WTC11 (cell line): Measurements from ENCODE around the gene ZBTB7C. TPM values are rescaled to one million over a fixed set of nuclear protein-coding genes. Genes with fewer than 3 reads are reported as not detected.

ENCODE experiments used
- ATAC-seq: fragments of 200-7000 bp; cut with Tn5 transposase; 2 replicates; pipeline ENCODE4 v1.10.0; 2021; ENCODE audit warnings: mild to moderate bottlenecking, moderate library complexity
- CTCF ChIA-PET: fragments of 300-600 bp; sonication (Branson Sonifier 250); formaldehyde crosslinking; loops from one replicate; lab custom pipeline; 2021; ENCODE audit warnings: antibody characterized with exemption; lab: Charles Lee
- POLR2A ChIA-PET: fragments of 350-600 bp; sonication (Branson Sonifier 250); formaldehyde crosslinking; loops from one replicate; lab custom pipeline; 2021; ENCODE audit warnings: antibody characterized with exemption; lab: Charles Lee
- DNase-seq: peaks from one replicate; pipeline ENCODE4 v3.0.0; 2021; ENCODE audit warnings: low spot score
- H3K27ac Mint-ChIP-seq: 2 replicates; pipeline ENCODE4 v1.8.0; 2021; ENCODE audit warnings: mixed read lengths
- H3K27me3 Mint-ChIP-seq: 2 replicates; pipeline ENCODE4 v1.8.0; 2021; ENCODE audit warnings: low read depth, mild to moderate bottlenecking, moderate library complexity, mixed read lengths
- H3K36me3 Mint-ChIP-seq: 2 replicates; pipeline ENCODE4 v1.8.0; 2021; ENCODE audit warnings: mixed read lengths
- H3K4me1 Mint-ChIP-seq: 2 replicates; pipeline ENCODE4 v1.8.0; 2022; ENCODE audit warnings: mixed read lengths
- H3K4me3 Mint-ChIP-seq: 2 replicates; pipeline ENCODE4 v1.8.0; 2021; ENCODE audit warnings: mild to moderate bottlenecking, moderate library complexity, mixed read lengths
- H3K9me3 Mint-ChIP-seq: 2 replicates; pipeline ENCODE4 v1.8.0; 2021; ENCODE audit warnings: mixed read lengths
- AR ChIP-seq: fragments of 250-450 bp; sonication (Bioruptor Pico); IDR thresholded peaks from 2 replicates; pipeline ENCODE4 v1.9.0; 2021; ENCODE audit warnings: mild to moderate bottlenecking
- ATF1 ChIP-seq: sonication (generic); formaldehyde crosslinking; IDR thresholded peaks from 2 replicates; pipeline ENCODE4 v1.8.1; 2023; ENCODE audit warnings: mild to moderate bottlenecking, moderate library complexity, missing genetic modification reagents
- E2F4 ChIP-seq: sonication (generic); formaldehyde crosslinking; IDR thresholded peaks from 2 replicates; pipeline ENCODE4 v1.8.1; 2022; ENCODE audit warnings: low read depth, mild to moderate bottlenecking, moderate library complexity, missing genetic modification reagents, borderline replicate concordance
- ESRRA ChIP-seq: sonication (generic); formaldehyde crosslinking; IDR thresholded peaks from 2 replicates; pipeline ENCODE4 v1.8.1; 2022; ENCODE audit warnings: mild to moderate bottlenecking, missing genetic modification reagents, borderline replicate concordance
- ETV6 ChIP-seq: sonication (generic); formaldehyde crosslinking; IDR thresholded peaks from 2 replicates; pipeline ENCODE4 v1.8.1; 2022; ENCODE audit warnings: mild to moderate bottlenecking, missing genetic modification reagents
- GABPB1 ChIP-seq: sonication (generic); formaldehyde crosslinking; IDR thresholded peaks from 2 replicates; pipeline ENCODE4 v1.8.1; 2023; ENCODE audit warnings: mild to moderate bottlenecking, missing genetic modification reagents
- NFE2L1 ChIP-seq: sonication (generic); formaldehyde crosslinking; IDR thresholded peaks from 2 replicates; pipeline ENCODE4 v1.8.1; 2023; ENCODE audit warnings: missing genetic modification reagents
- NFYB ChIP-seq: sonication (generic); formaldehyde crosslinking; conservative IDR thresholded peaks from 2 replicates; pipeline ENCODE4 v1.8.0; 2022; ENCODE audit warnings: low read depth, missing genetic modification reagents
- OVOL2 ChIP-seq: fragments of 250-450 bp; sonication (Bioruptor Pico); IDR thresholded peaks from 2 replicates; pipeline ENCODE4 v1.9.0; 2021; ENCODE audit warnings: mild to moderate bottlenecking, borderline replicate concordance
- SP1 ChIP-seq: sonication (generic); formaldehyde crosslinking; conservative IDR thresholded peaks from 2 replicates; pipeline ENCODE4 v1.8.1; 2022; ENCODE audit warnings: missing genetic modification reagents
- TCF7 ChIP-seq: sonication (generic); formaldehyde crosslinking; IDR thresholded peaks from 2 replicates; pipeline ENCODE4 v1.8.0; 2022; ENCODE audit warnings: mild to moderate bottlenecking, low read depth, missing genetic modification reagents, moderate library complexity
- ZMAT4 ChIP-seq: fragments of 250-450 bp; sonication (Bioruptor Pico); IDR thresholded peaks from 2 replicates; pipeline ENCODE4 v1.9.0; 2021; ENCODE audit warnings: mild to moderate bottlenecking
- ZNF396 ChIP-seq: fragments of 250-450 bp; sonication (Bioruptor Pico); IDR thresholded peaks from 2 replicates; pipeline ENCODE4 v1.8.0; 2021; ENCODE audit warnings: mild to moderate bottlenecking, moderate library complexity, borderline replicate concordance
- ZNF416 ChIP-seq: fragments of 250-450 bp; sonication (Bioruptor Pico); IDR thresholded peaks from 2 replicates; pipeline ENCODE4 v1.9.0; 2021; ENCODE audit warnings: mild to moderate bottlenecking, inconsistent platforms
- ZNF423 ChIP-seq: fragments of 250-450 bp; sonication (Bioruptor Pico); IDR thresholded peaks from 2 replicates; pipeline ENCODE4 v2.1.2; 2022; ENCODE audit warnings: mild to moderate bottlenecking, moderate library complexity
- ZNF512 ChIP-seq: sonication (generic); formaldehyde crosslinking; IDR thresholded peaks from 2 replicates; pipeline ENCODE4 v1.8.1; 2022; ENCODE audit warnings: missing genetic modification reagents, borderline replicate concordance
- total RNA-seq: library from RNA; stranded (reverse); gene quantifications from 3 replicates; pipeline ENCODE4 v1.2.3, GENCODE V29; 2021
- TF ChIP-seq, protein P1 (sequence below): sonication (generic); formaldehyde crosslinking; conservative IDR thresholded peaks from 2 replicates; pipeline ENCODE4 v1.8.1; 2023; ENCODE audit warnings: mild to moderate bottlenecking, low read depth, missing genetic modification reagents, moderate library complexity
- TF ChIP-seq, protein P2 (sequence below): fragments of 250-450 bp; sonication (Bioruptor Pico); IDR thresholded peaks from 2 replicates; pipeline ENCODE4 v1.8.0; 2021; ENCODE audit warnings: mild to moderate bottlenecking

ZBTB7C gene
- total RNA-seq, 1 experiment from 2014 or later = 0.48 TPM

- DNase-seq (no peak), ATAC-seq (peak; percentile 35)
- ChIA-PET CTCF (interaction anchor here (1.3 kb wide), 1 partner anchor 179 kb away, joined by 3 read pairs; no protein-coding TSS in a partner anchor), POLR2A (no interaction called here)
- no peaks in the 10 kb centered on the region for H3K36me3 Mint-ChIP-seq
- H3K27me3 Mint-ChIP-seq = peaks cover 65% of the 10 kb centered on the region
- no peaks in the 10 kb centered on the region for H3K9me3 Mint-ChIP-seq
- TF ChIP-seq NFE2L1 (no peak), GABPB1 (CRISPR knock-in tag) (no peak), ZNF416 (CRISPR knock-in tag) (no peak), ZNF396 (CRISPR knock-in tag) (no peak), TCF7 (CRISPR knock-in tag) (no peak), ATF1 (CRISPR knock-in tag) (no peak), E2F4 (CRISPR knock-in tag) (no peak), ESRRA (CRISPR knock-in tag) (no peak), OVOL2 (no peak), ZNF423 (CRISPR knock-in tag) (no peak), ZNF512 (no peak), ETV6 (no peak), AR (CRISPR knock-in tag) (no peak), ZMAT4 (CRISPR knock-in tag) (no peak), NFYB (no peak), SP1 (CRISPR knock-in tag) (no peak)
- TF ChIP-seq, protein P1, sequence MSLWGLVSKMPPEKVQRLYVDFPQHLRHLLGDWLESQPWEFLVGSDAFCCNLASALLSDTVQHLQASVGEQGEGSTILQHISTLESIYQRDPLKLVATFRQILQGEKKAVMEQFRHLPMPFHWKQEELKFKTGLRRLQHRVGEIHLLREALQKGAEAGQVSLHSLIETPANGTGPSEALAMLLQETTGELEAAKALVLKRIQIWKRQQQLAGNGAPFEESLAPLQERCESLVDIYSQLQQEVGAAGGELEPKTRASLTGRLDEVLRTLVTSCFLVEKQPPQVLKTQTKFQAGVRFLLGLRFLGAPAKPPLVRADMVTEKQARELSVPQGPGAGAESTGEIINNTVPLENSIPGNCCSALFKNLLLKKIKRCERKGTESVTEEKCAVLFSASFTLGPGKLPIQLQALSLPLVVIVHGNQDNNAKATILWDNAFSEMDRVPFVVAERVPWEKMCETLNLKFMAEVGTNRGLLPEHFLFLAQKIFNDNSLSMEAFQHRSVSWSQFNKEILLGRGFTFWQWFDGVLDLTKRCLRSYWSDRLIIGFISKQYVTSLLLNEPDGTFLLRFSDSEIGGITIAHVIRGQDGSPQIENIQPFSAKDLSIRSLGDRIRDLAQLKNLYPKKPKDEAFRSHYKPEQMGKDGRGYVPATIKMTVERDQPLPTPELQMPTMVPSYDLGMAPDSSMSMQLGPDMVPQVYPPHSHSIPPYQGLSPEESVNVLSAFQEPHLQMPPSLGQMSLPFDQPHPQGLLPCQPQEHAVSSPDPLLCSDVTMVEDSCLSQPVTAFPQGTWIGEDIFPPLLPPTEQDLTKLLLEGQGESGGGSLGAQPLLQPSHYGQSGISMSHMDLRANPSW (CRISPR knock-in tag) = no peak
- TF ChIP-seq, protein P2, sequence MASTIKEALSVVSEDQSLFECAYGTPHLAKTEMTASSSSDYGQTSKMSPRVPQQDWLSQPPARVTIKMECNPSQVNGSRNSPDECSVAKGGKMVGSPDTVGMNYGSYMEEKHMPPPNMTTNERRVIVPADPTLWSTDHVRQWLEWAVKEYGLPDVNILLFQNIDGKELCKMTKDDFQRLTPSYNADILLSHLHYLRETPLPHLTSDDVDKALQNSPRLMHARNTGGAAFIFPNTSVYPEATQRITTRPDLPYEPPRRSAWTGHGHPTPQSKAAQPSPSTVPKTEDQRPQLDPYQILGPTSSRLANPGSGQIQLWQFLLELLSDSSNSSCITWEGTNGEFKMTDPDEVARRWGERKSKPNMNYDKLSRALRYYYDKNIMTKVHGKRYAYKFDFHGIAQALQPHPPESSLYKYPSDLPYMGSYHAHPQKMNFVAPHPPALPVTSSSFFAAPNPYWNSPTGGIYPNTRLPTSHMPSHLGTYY (CRISPR knock-in tag) = no peak
- peak overlapping the region; percentile 70 for H3K4me3 Mint-ChIP-seq
- H3K4me1 Mint-ChIP-seq = peaks cover 45% of the 10 kb centered on the region
- H3K27ac Mint-ChIP-seq = no peak overlapping the region
Measured at GRCh38 chr18:48138210-48138609, 271.0 kb downstream of the ZBTB7C start.
